HCT116 (cell line): ENCODE measurements around the gene PTPRJ. TPM values are rescaled to one million over a fixed set of nuclear protein-coding genes. Genes with fewer than 3 reads are reported as not detected.

Experiments used
- ATAC-seq: fragments of 200-7000 bp; cut with Tn5 transposase; 2 replicates; pipeline ENCODE4 v1.9.1; 2020; ENCODE audit warnings: mild to moderate bottlenecking, moderate library complexity
- BruUV-seq: library from RNA; stranded (reverse); fragments of 400-500 nt; replicated peaks from 2 replicates; lab custom pipeline; 2021; lab: Mats Ljungman, UMichigan
- CTCF ChIA-PET: fragments of 300-600 bp; sonication (Branson Sonifier 250); formaldehyde crosslinking; loops from one replicate; lab custom pipeline; 2021; ENCODE audit warnings: antibody characterized with exemption; lab: Charles Lee
- POLR2A ChIA-PET: fragments of 300-600, 350-600 bp; sonication (Branson Sonifier 250); formaldehyde crosslinking; loops from one replicate; lab custom pipeline; 2021; ENCODE audit warnings: antibody characterized with exemption; lab: Charles Lee
- RAD21 ChIA-PET, 2 experiments: fragments of 300-600 bp; sonication (Branson Sonifier 250); formaldehyde crosslinking; loops; one replicate each; lab custom pipeline; 2023; ENCODE audit warnings: low total read pairs in 2 of 2; ENCODE audit not compliant: uncharacterized antibody in 2 of 2, unreplicated experiment in 2 of 2, low non-redundant PET in 1 of 2; lab: Charles Lee
- DNase-seq: peaks from one replicate; pipeline ENCODE4 v3.0.0-alpha.2; 2010; ENCODE audit warnings: low read depth, low spot score
- H2AFZ ChIP-seq: fragments of 200-600 bp; shearing (Covaris generic), sonication (generic); 2 replicates; pipeline ENCODE4 v1.6.1; 2017; ENCODE audit warnings: low read depth, mixed run types, mixed read lengths, antibody characterized with exemption, low read length; ENCODE audit not compliant: poor library complexity, severe bottlenecking
- H3K27ac ChIP-seq: 2 replicates; pipeline ENCODE4 v1.5.1; 2012; ENCODE audit warnings: low read depth, low read length
- H3K27me3 ChIP-seq: fragments of 200-600 bp; sonication (generic); 2 replicates; pipeline ENCODE4 v1.6.1; 2016; ENCODE audit warnings: mixed run types, low read length, mixed read lengths; ENCODE audit not compliant: insufficient read depth
- H3K36me3 ChIP-seq, 2 experiments: fragments of 200-500 bp in 1 of 2; fragments of 200-600 bp in 1 of 2; sonication (Bioruptor generic) in 1 of 2; sonication (generic) in 1 of 2; 2 replicates each; pipeline versions ENCODE4 v1.5.1 to v1.6.1; 2014 to 2016; ENCODE audit warnings: low read length in 2 of 2, inconsistent platforms in 1 of 2, mixed read lengths in 1 of 2, mixed run types in 1 of 2; ENCODE audit not compliant: insufficient read depth in 2 of 2, control insufficient read depth in 1 of 2
- H3K4me1 ChIP-seq, 2 experiments: fragments of 200-600 bp in 1 of 2; sonication (generic) in 1 of 2; 2 replicates each; pipeline versions ENCODE4 v1.5.1 to v1.6.1; 2012 to 2017; ENCODE audit warnings: low read length in 2 of 2, inconsistent platforms in 1 of 2, mild to moderate bottlenecking in 1 of 2, mixed read lengths in 1 of 2, mixed run types in 1 of 2, moderate library complexity in 1 of 2; ENCODE audit not compliant: insufficient read depth in 2 of 2, control insufficient read depth in 1 of 2
- H3K4me2 ChIP-seq: fragments of 200-600 bp; sonication (generic); 2 replicates; pipeline ENCODE4 v1.6.1; 2017; ENCODE audit warnings: mixed run types, low read length, mixed read lengths
- H3K4me3 ChIP-seq, 2 experiments: fragments of 200-600 bp in 1 of 2; sonication (generic) in 1 of 2; replicated peaks in 1 of 2; 2 replicates each; pipeline ENCODE4 v1.5.1; 2011 to 2016; ENCODE audit warnings: low read length in 2 of 2, control low read depth in 1 of 2, low read depth in 1 of 2, mild to moderate bottlenecking in 1 of 2, mixed read lengths in 1 of 2, mixed run types in 1 of 2
- H3K79me2 ChIP-seq: fragments of 200-600 bp; sonication (generic); 2 replicates; pipeline ENCODE4 v1.6.1; 2017; ENCODE audit warnings: mild to moderate bottlenecking, mixed run types, low read length, moderate library complexity, mixed read lengths; ENCODE audit not compliant: insufficient read depth
- H3K9ac ChIP-seq: fragments of 200-600 bp; sonication (generic); 2 replicates; pipeline ENCODE4 v1.6.1; 2016; ENCODE audit warnings: low read length, mixed read lengths
- H3K9me2 ChIP-seq: fragments of 200-600 bp; sonication (generic), shearing (Covaris generic); 2 replicates; pipeline ENCODE4 v1.6.1; 2017; ENCODE audit warnings: mixed run types, mild to moderate bottlenecking, moderate library complexity; ENCODE audit not compliant: insufficient read depth
- H3K9me3 ChIP-seq, 2 experiments: fragments of 200-500 bp in 1 of 2; fragments of 200-600 bp in 1 of 2; sonication (Bioruptor generic) in 1 of 2; sonication (generic) in 1 of 2; 2 replicates each; pipeline ENCODE4 v1.6.1; 2014 to 2017; ENCODE audit warnings: low read length in 2 of 2, mixed read lengths in 2 of 2, inconsistent platforms in 1 of 2, low read depth in 1 of 2, mild to moderate bottlenecking in 1 of 2, mixed run types in 1 of 2, moderate library complexity in 1 of 2; ENCODE audit not compliant: control insufficient read depth in 1 of 2, insufficient read depth in 1 of 2
- H4K20me1 ChIP-seq: fragments of 200-600 bp; sonication (generic), shearing (Covaris generic); 2 replicates; pipeline ENCODE4 v1.6.1; 2017; ENCODE audit warnings: mixed run types, mild to moderate bottlenecking, moderate library complexity; ENCODE audit not compliant: insufficient read depth
- CBX3 ChIP-seq: IDR thresholded peaks from 2 replicates; pipeline ENCODE4 v1.6.1; 2012; ENCODE audit warnings: low read depth
- EGR1 ChIP-seq: IDR thresholded peaks from 2 replicates; pipeline ENCODE4 v1.6.1; 2012; ENCODE audit warnings: low read depth
- ELF1 ChIP-seq: IDR thresholded peaks from 2 replicates; pipeline ENCODE4 v1.6.1; 2012; ENCODE audit warnings: low read depth, borderline replicate concordance
- EZH2 ChIP-seq: fragments of 200-600 bp; sonication (generic); IDR thresholded peaks from 2 replicates; pipeline ENCODE4 v1.6.1; 2017; ENCODE audit warnings: antibody characterized with exemption, mixed run types
- EZH2phosphoT487 ChIP-seq: fragments of 200-600 bp; IDR thresholded peaks from 2 replicates; pipeline ENCODE4 v1.6.1; 2018; ENCODE audit warnings: antibody characterized with exemption, borderline replicate concordance
- JUND ChIP-seq: IDR thresholded peaks from 2 replicates; pipeline ENCODE4 v1.6.1; 2012
- POLR2AphosphoS5 ChIP-seq: IDR thresholded peaks from 2 replicates; pipeline ENCODE4 v1.6.1; 2011; ENCODE audit warnings: mild to moderate bottlenecking, low read depth, low read length, moderate library complexity
- RAD21 ChIP-seq: IDR thresholded peaks from 2 replicates; pipeline ENCODE4 v1.6.1; 2012; ENCODE audit warnings: low read depth, mild to moderate bottlenecking
- SIN3A ChIP-seq: IDR thresholded peaks from 2 replicates; pipeline ENCODE4 v1.6.1; 2012; ENCODE audit warnings: low read depth
- SP1 ChIP-seq: IDR thresholded peaks from 2 replicates; pipeline ENCODE4 v1.6.1; 2012; ENCODE audit warnings: low read depth
- SRF ChIP-seq: IDR thresholded peaks from 2 replicates; pipeline ENCODE4 v1.6.1; 2012; ENCODE audit warnings: low read depth
- TCF7L2 ChIP-seq: IDR thresholded peaks from 2 replicates; pipeline ENCODE4 v1.7.0; 2011; ENCODE audit warnings: borderline replicate concordance, inconsistent platforms; ENCODE audit not compliant: insufficient read depth, insufficient read length; ENCODE audit errors: extremely low read depth
- YY1 ChIP-seq: IDR thresholded peaks from 2 replicates; pipeline ENCODE4 v1.6.1; 2011; ENCODE audit warnings: low read length, low read depth, moderate library complexity, mild to moderate bottlenecking; ENCODE audit not compliant: insufficient replicate concordance; ENCODE audit errors: extremely low read depth
- ZFX ChIP-seq: fragments of 450-650 bp; IDR thresholded peaks from 2 replicates; pipeline ENCODE4 v1.6.1; 2017
- ZNF274 ChIP-seq: fragments of 200-500 bp; sonication (Bioruptor generic); IDR thresholded peaks from 2 replicates; pipeline ENCODE4 v1.6.1; 2014; ENCODE audit warnings: mild to moderate bottlenecking, low read depth, low read length, inconsistent platforms
- intact Hi-C: fragments of 100-400 bp; cut with micrococcal nuclease; formaldehyde crosslinking; loops from 2 replicates; pipeline ENCODE4 v1.10.0; 2022
- total RNA-seq: library from RNA; stranded (reverse); gene quantifications from one replicate; pipeline ENCODE4 v1.2.1, GENCODE V29; 2021; ENCODE audit not compliant: unreplicated experiment
- TF ChIP-seq, protein P1 (sequence below): IDR thresholded peaks from 2 replicates; pipeline ENCODE4 v1.6.1; 2012
- TF ChIP-seq, protein P2 (sequence below), 3 experiments: fragments of 200-600 bp in 1 of 3; sonication (generic) in 1 of 3; IDR thresholded peaks in 2 of 3; conservative IDR thresholded peaks in 1 of 3; 2 replicates each; pipeline ENCODE4 v1.5.1; 2012 to 2017; ENCODE audit warnings: low read depth in 2 of 3, low read length in 2 of 3, antibody characterized with exemption in 1 of 3, borderline replicate concordance in 1 of 3, control low read depth in 1 of 3, mild to moderate bottlenecking in 1 of 3, mixed read lengths in 1 of 3, mixed run types in 1 of 3, moderate library complexity in 1 of 3; ENCODE audit not compliant: insufficient read depth in 1 of 3
- TF ChIP-seq, protein P3 (sequence below): IDR thresholded peaks from 2 replicates; pipeline ENCODE4 v1.6.1; 2012

Gene PTPRJ
- total RNA-seq, 1 experiment from 2014 or later: 19.1 TPM

DNA sequence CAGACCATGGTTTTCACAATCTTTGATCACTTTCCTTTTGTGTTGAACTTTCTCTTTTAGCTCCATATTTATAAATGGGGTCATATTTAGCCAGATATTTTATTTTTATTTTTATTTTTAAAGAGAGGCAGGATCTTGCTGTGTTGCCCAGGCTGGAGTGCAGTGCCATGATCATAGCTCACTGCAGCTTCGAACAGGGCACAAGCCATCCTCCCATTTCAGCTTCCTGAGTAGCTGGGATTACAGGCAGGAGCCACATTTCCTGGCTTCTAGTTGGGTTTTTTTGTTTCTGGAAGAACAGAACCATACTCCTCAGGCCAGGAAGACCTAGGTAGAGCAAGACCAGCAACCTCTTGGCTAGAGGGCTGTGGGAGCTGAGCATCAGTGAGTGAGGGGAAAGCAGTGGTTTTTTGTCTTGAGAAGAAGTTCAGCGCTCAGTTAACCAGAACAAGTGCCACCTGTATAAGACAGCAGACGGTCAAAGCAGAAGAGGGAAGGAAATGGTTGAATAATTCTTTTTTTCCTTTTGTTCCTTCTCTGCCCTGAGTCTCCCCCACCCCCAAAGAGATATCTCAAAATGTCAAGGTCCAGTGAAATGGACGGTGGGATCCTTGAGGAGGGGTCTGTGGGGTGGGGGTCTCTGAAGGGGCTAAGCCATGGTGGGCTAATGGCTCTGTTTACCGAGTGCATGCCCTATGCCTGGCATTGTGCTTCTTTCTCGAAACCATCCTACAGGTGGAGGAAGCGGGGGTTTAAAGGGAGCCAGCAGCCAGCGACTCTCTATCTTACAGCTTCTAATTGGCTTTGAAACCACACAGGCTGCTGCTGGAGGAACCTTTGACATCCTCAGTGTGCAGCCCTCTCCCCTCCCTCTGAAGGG lies 63.0 kb downstream of the PTPRJ start:
- no peak overlapping the region for H3K4me3 ChIP-seq
- no peaks in the 10 kb centered on the region for H4K20me1 ChIP-seq
- intact Hi-C loops: no loop called here
- H3K9me3 ChIP-seq: no peaks in the 10 kb centered on the region
- H3K4me2 ChIP-seq: no peak overlapping the region
- TF ChIP-seq SIN3A (no peak), YY1 (no peak), ZNF274 (no peak), JUND (no peak), ZFX (no peak), EZH2phosphoT487 (no peak), EZH2 (no peak), EGR1 (no peak), SRF (no peak), SP1 (no peak), RAD21 (no peak), CBX3 (no peak), POLR2AphosphoS5 (no peak), ELF1 (no peak), TCF7L2 (no peak)
- TF ChIP-seq, protein P1, sequence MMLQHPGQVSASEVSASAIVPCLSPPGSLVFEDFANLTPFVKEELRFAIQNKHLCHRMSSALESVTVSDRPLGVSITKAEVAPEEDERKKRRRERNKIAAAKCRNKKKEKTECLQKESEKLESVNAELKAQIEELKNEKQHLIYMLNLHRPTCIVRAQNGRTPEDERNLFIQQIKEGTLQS: no peak
- TF ChIP-seq, protein P2, sequence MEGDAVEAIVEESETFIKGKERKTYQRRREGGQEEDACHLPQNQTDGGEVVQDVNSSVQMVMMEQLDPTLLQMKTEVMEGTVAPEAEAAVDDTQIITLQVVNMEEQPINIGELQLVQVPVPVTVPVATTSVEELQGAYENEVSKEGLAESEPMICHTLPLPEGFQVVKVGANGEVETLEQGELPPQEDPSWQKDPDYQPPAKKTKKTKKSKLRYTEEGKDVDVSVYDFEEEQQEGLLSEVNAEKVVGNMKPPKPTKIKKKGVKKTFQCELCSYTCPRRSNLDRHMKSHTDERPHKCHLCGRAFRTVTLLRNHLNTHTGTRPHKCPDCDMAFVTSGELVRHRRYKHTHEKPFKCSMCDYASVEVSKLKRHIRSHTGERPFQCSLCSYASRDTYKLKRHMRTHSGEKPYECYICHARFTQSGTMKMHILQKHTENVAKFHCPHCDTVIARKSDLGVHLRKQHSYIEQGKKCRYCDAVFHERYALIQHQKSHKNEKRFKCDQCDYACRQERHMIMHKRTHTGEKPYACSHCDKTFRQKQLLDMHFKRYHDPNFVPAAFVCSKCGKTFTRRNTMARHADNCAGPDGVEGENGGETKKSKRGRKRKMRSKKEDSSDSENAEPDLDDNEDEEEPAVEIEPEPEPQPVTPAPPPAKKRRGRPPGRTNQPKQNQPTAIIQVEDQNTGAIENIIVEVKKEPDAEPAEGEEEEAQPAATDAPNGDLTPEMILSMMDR (IDR thresholded peaks at IDR 0.05 in 2 of 3, conservative IDR thresholded peaks at IDR 0.05 in 1 of 3; ENCODE audit: borderline replicate concordance in 1 of 3, insufficient read depth in 1 of 3, low read depth in 2 of 3, low read length in 2 of 3): no peak
- TF ChIP-seq, protein P3, sequence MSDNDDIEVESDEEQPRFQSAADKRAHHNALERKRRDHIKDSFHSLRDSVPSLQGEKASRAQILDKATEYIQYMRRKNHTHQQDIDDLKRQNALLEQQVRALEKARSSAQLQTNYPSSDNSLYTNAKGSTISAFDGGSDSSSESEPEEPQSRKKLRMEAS: no peak
- TF ChIP-seq, all 23 proteins: peak for 0
- Histone ChIP-seq H3K4me1 (peaks cover 0 to 3% of the 10 kb centered on the region in 2 experiments; a peak in 1 of 4 replicates), H3K9ac (no peak overlapping the region), H3K27ac (no peak overlapping the region), H2AFZ (no peak overlapping the region), H3K36me3 (no peaks in the 10 kb centered on the region), H3K27me3 (no peaks in the 10 kb centered on the region), H3K9me2 (no peaks in the 10 kb centered on the region), H3K79me2 (peaks cover 3% of the 10 kb centered on the region; the same call in 1 of the 2 replicates)
- ChIA-PET POLR2A (no interaction called here), RAD21 (no interaction called here), CTCF (no interaction called here)
- no peak for DNase-seq
- no peak for ATAC-seq
- no TSS peak for BruUV-seq
